Measurements from ENCODE around the gene TIMM22.
"Not testable (repeated sequence)": the region's sequence is repeated elsewhere in the genome, so short reads cannot be mapped to it uniquely, and the experiment has no call there.

The TIMM22 gene

GRCh38 chr17:1040216-1040600 lies 43.3 kb downstream of the TIMM22 start:
- DNase-seq = peak; percentile 49

- DNase-seq = no peak
These were observed 44.8 kb downstream of the TIMM22 start for GRCh38 chr17:1041746-1042145.

DNA sequence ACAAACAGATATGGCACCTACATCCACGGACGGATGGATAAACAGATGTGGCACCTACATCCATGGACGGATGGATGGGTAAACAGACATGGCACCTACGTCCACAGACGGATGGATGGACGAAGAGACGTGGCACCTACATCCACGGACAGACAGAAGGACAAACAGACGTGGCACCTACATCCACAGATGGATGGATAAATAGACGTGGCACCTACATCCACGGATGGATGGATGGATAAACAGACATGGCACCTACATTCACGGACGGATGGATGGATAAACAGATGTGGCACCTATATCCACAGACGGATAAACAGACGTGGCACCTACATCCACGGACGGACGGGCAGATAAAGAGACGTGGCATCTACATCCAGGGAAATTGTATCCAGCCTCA lies 45.6 kb downstream of the TIMM22 start:
- no peak for DNase-seq

DNA sequence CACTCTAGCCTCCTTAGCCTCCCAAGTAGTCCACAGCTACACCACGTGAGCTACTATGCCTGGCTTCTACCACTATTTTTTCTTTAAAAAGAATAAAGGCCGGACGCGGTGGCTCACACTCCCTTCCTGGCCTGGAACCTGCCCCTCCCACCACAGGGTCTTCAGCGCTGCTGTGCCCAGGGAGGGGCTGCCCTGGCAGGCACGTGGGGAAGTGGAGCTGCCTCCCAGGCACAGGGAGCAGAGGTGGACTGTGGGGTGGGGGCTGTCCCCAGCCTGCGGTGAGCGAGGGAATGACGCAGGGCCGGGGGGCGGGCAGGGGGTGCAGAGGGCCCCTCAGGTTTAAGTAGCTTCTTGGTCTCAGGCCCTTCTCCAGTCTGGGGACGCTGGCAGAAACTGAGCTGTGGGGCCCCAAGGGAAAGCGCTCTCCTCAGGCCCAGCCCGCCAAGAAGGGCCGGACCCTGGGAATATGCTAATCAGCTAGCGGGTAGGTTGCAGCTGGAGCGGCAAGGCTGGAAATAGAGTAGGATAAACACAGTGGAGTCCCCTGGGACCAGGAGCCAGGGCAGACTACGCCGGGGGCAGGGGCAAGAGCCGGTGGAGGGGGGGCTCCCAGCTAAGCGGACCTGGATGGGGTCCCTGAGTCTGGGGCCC lies 46.8 kb downstream of the TIMM22 start:
- DNase-seq = peak; percentile 37

DNA sequence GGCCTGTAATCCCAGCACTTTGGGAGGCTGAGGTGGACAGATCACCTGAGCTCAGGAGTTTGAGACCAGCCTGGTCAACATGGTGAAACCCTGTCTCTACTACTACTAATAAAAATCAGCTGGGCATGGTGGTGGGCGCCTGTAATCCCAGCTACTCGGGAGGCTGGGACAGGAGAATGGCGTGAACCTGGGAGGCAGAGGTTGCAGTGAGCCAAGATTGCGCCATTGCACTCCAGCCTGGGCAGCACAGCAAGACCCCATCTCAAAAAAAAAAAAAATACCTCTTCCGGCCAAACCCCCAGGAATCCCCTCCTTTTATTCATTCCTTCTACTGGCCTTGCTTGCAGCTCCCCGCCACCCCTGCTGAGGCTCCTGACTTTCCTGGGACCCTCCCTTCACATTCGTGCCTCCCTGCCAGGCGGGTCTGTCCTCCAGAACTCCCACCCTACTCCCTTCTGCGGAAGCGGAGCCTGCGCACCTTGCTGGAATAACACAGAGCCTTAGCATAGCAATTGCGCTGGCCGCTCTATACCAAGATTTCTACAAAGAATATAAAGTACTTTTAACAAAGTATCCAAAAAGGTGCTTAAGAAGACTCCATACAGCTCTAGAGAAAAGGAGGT lies 47.6 kb downstream of the TIMM22 start:
- DNase-seq = not testable (repeated sequence)

DNA sequence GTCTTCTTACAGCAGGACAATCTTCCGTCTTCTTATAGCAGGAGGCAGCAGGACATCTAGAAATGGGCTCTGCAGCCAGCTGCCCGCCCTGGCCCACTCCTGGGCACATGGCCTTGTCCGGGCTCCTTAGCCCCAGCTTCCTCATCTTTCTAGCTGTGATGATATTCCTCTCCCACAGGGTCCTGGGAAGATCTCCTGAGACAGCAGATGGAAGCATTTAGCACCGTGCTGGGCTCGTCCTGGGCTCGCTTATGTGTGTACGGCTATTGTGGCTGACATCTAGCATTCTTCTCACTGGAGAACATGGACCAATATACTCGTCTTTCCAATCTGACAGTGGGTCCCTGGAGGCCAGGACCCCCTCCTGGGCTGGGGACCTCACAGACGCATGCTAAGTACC lies 48.5 kb downstream of the TIMM22 start:
- no peak for DNase-seq

DNA sequence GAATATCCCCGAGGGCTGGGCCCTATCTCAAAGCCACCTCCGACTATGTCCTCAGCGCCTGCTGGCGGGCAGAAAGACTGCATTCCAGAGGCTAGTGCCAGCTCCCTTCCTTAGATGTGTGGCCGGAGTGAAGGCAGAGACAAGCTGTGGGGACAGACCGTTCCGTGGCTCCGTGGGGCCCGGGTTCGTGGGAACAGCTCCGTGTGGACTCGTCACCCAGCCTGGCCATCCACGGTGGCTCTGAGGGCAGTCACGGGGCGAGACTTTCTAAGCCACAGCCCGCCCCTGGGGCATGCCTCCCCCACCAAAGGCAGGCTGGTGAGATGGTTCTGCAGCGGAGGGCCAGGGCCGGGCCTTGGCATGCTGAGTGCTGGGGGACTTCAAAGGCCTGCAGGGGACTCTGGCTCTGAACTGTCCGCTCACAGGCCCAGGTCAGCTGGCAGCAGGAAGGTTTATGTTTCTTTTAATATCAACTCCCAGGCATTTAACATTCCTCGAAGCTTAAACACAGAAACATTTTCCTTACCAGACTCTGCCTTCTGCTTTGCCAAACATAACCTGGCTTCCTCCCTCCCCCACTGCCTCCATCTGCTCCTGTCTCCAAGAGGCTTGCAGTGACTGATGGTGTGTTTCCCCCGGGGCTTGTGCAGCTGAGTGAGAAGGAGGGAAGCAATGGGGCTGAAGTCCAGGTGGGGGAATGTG lies 50.4 kb downstream of the TIMM22 start:
- no peak for DNase-seq

DNA sequence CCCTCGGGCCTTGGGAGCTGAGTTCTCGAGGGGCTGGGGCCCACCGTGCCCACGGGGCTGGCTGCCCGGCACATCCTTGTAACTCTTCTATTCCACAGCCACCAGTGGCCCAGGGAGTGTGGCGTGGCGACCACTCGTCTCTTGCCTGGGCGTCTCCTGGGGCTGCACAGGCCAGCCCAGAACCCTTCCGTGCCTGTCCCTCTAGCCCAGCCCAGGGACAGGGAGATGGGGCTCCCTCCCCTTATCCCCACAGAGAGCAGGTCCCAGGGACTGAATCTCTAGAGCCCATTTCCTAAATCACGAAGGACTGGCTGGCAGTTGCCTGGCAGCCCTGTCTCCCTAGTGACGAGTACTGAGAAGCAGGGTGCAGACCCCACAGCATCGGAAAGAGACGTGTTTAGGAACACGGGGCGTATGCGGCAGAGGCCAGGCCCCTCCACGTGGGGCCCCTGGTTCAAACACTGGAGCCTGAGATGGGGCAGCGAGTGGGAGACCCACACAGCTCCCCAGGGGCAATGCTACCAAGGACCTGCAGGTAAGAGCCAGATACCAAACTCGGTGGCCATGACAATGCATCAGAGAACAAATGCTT lies 51.0 kb downstream of the TIMM22 start:
- DNase-seq = no peak

DNA sequence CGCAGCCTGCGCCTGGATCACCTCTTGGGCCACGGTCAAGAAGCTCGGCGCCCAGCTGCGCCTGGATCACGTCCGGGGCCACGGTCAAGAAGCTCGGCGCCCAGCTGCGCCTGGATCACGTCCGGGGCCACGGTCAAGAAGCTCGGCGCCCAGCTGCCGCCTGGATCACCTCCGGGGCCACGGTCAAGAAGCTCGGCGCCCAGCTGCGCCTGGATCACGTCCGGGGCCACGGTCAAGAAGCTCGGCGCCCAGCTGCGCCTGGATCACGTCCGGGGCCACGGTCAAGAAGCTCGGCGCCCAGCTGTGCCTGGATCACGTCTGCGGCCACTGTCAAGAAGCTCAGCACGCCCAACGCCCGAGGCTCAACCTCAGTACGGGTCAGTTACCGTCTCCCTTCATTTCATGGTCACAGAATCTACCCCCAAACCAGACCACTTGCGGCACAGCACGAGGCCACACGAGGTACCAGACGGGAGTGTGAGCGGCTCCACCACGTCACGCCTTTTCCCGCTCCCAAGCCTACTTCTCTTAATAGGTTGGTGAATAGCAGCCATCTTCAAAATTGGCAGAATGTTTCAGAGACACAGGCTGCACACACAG lies 51.7 kb downstream of the TIMM22 start:
- DNase-seq = not testable (repeated sequence)

DNA sequence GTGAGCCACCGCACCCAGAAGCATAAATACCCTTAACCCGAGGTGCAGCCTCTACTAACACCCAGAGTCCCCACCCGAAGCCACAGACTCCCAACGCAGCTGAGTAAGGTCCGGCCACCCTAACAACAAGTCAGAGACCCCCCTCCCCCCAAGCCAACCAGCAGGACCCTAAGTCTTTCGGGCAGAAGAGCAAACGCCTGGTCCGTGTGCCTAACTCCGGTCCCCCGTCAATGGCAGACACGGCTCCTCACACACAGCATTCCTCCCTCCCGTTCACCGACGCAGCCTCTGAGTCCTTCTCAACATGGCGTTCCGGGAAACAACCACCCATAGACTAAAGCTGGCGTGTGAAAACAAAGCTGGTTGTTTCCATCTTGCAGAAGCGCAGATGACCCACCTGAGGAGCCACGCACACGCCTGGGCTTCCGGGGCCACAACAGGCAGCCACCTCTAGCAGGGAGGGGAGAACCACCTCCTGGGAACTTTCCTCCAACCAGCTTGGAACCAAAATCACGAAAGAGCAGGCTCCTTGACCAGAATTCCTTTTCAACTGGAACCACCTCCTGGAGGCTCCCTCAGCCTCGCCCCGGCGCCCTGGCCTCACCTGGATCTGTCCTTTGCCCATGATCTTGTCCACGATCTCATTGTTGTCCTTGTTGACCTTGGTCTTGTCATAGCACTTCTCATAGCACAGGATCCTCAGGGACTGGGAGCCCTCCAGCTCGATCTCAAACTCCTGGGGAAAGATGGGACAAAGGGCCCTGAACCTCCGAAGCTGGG lies 52.7 kb downstream of the TIMM22 start:
- DNase-seq = no peak

- DNase-seq = no peak
These were observed 53.5 kb downstream of the TIMM22 start for GRCh38 chr17:1050246-1050995.

DNA sequence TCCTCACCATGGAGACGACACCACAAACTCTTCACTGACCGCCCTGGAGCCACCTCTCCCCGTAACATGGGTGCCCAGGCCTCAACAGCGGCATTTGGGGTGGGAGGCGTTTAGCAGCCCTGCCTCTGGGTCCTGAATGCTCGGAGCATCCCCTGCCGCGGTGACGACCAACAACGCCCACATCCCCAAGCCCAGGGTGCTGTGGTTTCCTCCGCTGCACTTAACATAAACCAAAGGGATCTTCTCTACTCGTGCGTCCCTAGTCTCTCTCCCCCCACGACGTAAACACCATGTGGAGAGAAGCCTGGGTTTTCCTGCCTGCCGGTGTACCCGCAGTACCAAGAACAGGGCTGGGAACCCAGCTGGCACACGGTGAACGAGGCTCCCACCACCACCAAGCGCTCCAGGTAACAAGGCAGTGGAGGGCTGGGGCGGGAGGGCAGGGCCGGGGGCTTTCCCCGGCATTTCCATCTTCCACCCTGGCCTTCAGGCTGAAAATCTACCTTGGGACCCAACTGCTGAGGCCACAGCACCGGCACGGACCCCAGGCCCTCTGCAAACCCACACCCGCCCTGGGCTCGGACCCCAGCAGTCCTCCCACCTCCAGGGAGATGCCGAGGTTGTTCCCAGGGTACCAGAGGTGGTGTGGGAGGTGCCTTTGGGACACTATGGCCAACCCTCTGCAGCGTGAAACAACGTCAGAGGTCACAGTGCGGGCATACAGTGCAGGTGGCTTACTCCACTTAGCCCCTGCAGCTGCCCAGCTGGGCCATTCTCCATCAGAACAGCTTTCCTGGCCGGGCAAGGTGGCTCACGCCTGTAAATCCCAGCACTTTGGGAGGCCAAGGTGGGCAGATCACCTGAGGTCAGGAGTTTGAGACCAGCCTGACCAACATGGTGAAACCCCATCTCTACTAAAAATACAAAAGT lies 54.3 kb downstream of the TIMM22 start:
- no peak for DNase-seq

All from hematopoietic multipotent progenitor cell treated with erythropoietin and hydrocortisone succinate and interleukin-3 and kit ligand, for 4 days (in vitro differentiated cells).